Spleen (tissue), 11 donors: ENCODE data around the gene C16orf95. TPM values are rescaled to one million over a fixed set of nuclear protein-coding genes. Genes with fewer than 3 reads are reported as not detected.

Experiments used
- DNase-seq: peaks from one replicate; pipeline ENCODE4 v3.0.0-alpha.2; 2020
- H3K27ac ChIP-seq, 8 donors: fragments of 200-600 bp; sonication (generic) in 7 of 8; 1 replicate in 4 of 8; 2 replicates in 4 of 8; pipeline versions ENCODE4 v1.5.0 to v1.8.0; 2016 to 2021; ENCODE audit warnings: inconsistent platforms in 4 of 8, mild to moderate bottlenecking in 4 of 8, moderate library complexity in 1 of 8
- H3K27me3 ChIP-seq, 7 donors: fragments of 200-600 bp; sonication (generic) in 6 of 7; replicated peaks in 1 of 7; 1 replicate in 4 of 7; 2 replicates in 3 of 7; pipeline versions ENCODE4 v1.5.0 to v1.8.0; 2016 to 2021; ENCODE audit warnings: inconsistent platforms in 3 of 7, mild to moderate bottlenecking in 1 of 7
- H3K36me3 ChIP-seq, 6 donors: fragments of 200-600 bp; sonication (generic) in 5 of 6; 1 replicate in 4 of 6; 2 replicates in 2 of 6; pipeline versions ENCODE4 v1.5.0 to v1.8.0; 2016 to 2021; ENCODE audit warnings: inconsistent platforms in 2 of 6
- H3K4me1 ChIP-seq, 6 donors: fragments of 200-600 bp; sonication (generic) in 5 of 6; 1 replicate in 3 of 6; 2 replicates in 3 of 6; pipeline versions ENCODE4 v1.5.0 to v1.8.0; 2016 to 2021; ENCODE audit warnings: inconsistent platforms in 3 of 6
- H3K4me3 ChIP-seq, 8 donors: fragments of 200-600 bp; sonication (generic) in 7 of 8; 1 replicate in 4 of 8; 2 replicates in 4 of 8; pipeline versions ENCODE4 v1.5.0 to v1.8.0; 2016 to 2021; ENCODE audit warnings: inconsistent platforms in 4 of 8, mild to moderate bottlenecking in 4 of 8, moderate library complexity in 2 of 8
- H3K9me3 ChIP-seq, 8 donors: fragments of 200-600 bp; sonication (generic) in 7 of 8; 1 replicate in 4 of 8; 2 replicates in 4 of 8; pipeline versions ENCODE4 v1.5.0 to v1.8.0; 2016 to 2021; ENCODE audit warnings: inconsistent platforms in 4 of 8
- CTCF ChIP-seq, 11 experiments: fragments of 200-600 bp in 7 of 11; fragments of 450-650 bp in 4 of 11; sonication (generic) in 4 of 11; IDR thresholded peaks in 8 of 11; conservative IDR thresholded peaks in 3 of 11; 1 replicate in 7 of 11; 2 replicates in 4 of 11; pipeline versions ENCODE4 v1.4.0 to v1.8.0; 2016 to 2021; ENCODE audit warnings: antibody characterized with exemption in 11 of 11, inconsistent platforms in 4 of 11, mild to moderate bottlenecking in 1 of 11
- POLR2A ChIP-seq, 3 donors: fragments of 450-650 bp; IDR thresholded peaks; one replicate each; pipeline ENCODE4 v1.5.1; 2017; ENCODE audit warnings: antibody characterized with exemption in 3 of 3, mild to moderate bottlenecking in 1 of 3
- POLR2AphosphoS5 ChIP-seq, 3 donors: sonication (generic); formaldehyde crosslinking; IDR thresholded peaks; one replicate each; pipeline ENCODE4 v1.5.1; 2017; ENCODE audit warnings: antibody characterized with exemption in 3 of 3
- WGBS, 5 donors: extraction: QIAGEN DNeasy Blood & Tissue Kit in 3 of 5; methylation state at CpG; one replicate each; pipeline versions ENCODE4 v1.1.5 to v1.1.7; 2013 to 2018; 5-methylcytosine and 5-hydroxymethylcytosine counted together
- intact Hi-C: fragments of 100-400 bp; cut with DNase I; formaldehyde crosslinking; loops from one replicate; pipeline ENCODE4 v1.15.0; 2023; ENCODE audit warnings: low total_unique reads
- polyA plus RNA-seq, 3 donors: library from polyadenylated mRNA; stranded (reverse); fragments of 200-250 nt; gene quantifications; one replicate each; pipeline ENCODE4 v1.2.1, GENCODE V29; 2013
- total RNA-seq, 7 donors: library from RNA; depleted of rRNA in 3 of 7; stranded (reverse); fragments of >200 nt in 3 of 7; fragmentation: NEBNext Ultra II Directional in 4 of 7; extraction: Animal tissue kit (Norgen Biotek cat#: 25700) in 4 of 7; gene quantifications; one replicate each; pipeline versions ENCODE4 v1.1.0 to v1.2.1, GENCODE V29; 2016 to 2021
- donor health status: healthy with polysubstance abuse.
- donor health status: DM: no; HTN: no; CAD: no; lungs with moderate emphysema.
- donor health status: DM: no; HTN: no; CAD: no.
- donor health status: Bipolar disorder and iron deficiency.
- donor health status: healthy.
- donor health status: DM: no; HTN: no; CAD: no.
- donor health status: DM: yes; HTN: yes; CAD: no.

The C16orf95 gene
- total and polyA plus RNA-seq, 10 donors, result 1.0 to 2.9 (median 2.1) TPM; not detected in 2

- 92 to 97% (median 96%) methylated on average over 12 to 16 of the region's 16 CpGs for WGBS, 5 donors
- Histone ChIP-seq H3K27ac (no peak overlapping the region), H3K27me3 (no peaks in the 10 kb centered on the region), H3K36me3 (peaks cover 0 to 90% (median 34%) of the 10 kb centered on the region in 6 donors), H3K9me3 (no peaks in the 10 kb centered on the region), H3K4me3 (no peak overlapping the region), H3K4me1 (peaks cover 0 to 12% (median 9%) of the 10 kb centered on the region in 6 donors)
- intact Hi-C loops, result no loop called here
- TF ChIP-seq POLR2AphosphoS5 (IDR thresholded peaks at IDR 0.05) (no peak), CTCF (IDR thresholded peaks at IDR 0.05 in 8 of 11, conservative IDR thresholded peaks at IDR 0.05 in 3 of 11) (no peak), POLR2A (IDR thresholded peaks at IDR 0.05) (no peak)
- DNase-seq, result no peak
These were observed 43.8 kb upstream of the C16orf95 start for GRCh38 chr16:87360862-87361610.

- peaks cover 0 to 85% (median 36%) of the 10 kb centered on the region in 6 donors for H3K36me3 ChIP-seq
- intact Hi-C loops, result no loop called here
- H3K4me1 ChIP-seq, result peaks cover 0 to 4% (median 2%) of the 10 kb centered on the region in 6 donors
- TF ChIP-seq CTCF (IDR thresholded peaks at IDR 0.05 in 8 of 11, conservative IDR thresholded peaks at IDR 0.05 in 3 of 11) (no peak), POLR2A (IDR thresholded peaks at IDR 0.05) (no peak), POLR2AphosphoS5 (IDR thresholded peaks at IDR 0.05) (no peak)
- H3K27ac ChIP-seq, result no peak overlapping the region
- WGBS, 5 donors, result 94 to 96% (median 94%) methylated on average over 7 of the region's 7 CpGs
- no peaks in the 10 kb centered on the region for H3K27me3 ChIP-seq
- H3K4me3 ChIP-seq, result no peak overlapping the region
- no peak for DNase-seq
- H3K9me3 ChIP-seq, result no peaks in the 10 kb centered on the region
These were observed 41.9 kb upstream of the C16orf95 start for GRCh38 chr16:87359121-87359520.

DNA sequence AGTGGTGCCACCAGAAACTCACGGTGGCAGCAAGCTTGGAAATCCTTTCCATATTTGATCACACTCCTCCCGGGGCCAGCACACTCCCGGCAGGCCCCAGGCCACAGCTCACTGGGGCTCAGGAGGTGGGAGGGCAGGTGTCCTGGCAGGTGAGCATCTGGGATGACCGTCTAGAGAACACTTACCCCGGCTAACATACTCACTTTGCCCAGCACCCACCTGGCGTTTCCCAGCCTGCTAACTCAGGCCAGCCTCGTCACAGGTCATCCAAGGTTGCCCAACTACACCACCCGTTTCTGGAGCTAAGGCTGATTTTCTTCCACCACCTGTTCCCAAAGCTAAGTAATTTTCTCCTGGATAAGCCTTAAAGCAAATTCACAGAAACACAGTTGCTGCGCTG lies 41.5 kb upstream of the C16orf95 start:
- H3K27ac ChIP-seq, result no peak overlapping the region
- DNase-seq, result no peak
- WGBS, 5 donors, result 91 to 97% (median 92%) methylated on average over 8 to 9 of the region's 9 CpGs
- peaks cover 0 to under 1% (median 0%) of the 10 kb centered on the region in 6 donors for H3K4me1 ChIP-seq
- no peaks in the 10 kb centered on the region for H3K27me3 ChIP-seq
- H3K36me3 ChIP-seq, result peaks cover 0 to 83% (median 36%) of the 10 kb centered on the region in 6 donors
- TF ChIP-seq CTCF (IDR thresholded peaks at IDR 0.05 in 8 of 11, conservative IDR thresholded peaks at IDR 0.05 in 3 of 11), result no peak
- TF ChIP-seq POLR2AphosphoS5 (IDR thresholded peaks at IDR 0.05), result no peak
- no peak for TF ChIP-seq POLR2A (IDR thresholded peaks at IDR 0.05)
- no peak overlapping the region for H3K4me3 ChIP-seq
- H3K9me3 ChIP-seq, result no peaks in the 10 kb centered on the region
- intact Hi-C loops, result no loop called here

DNA sequence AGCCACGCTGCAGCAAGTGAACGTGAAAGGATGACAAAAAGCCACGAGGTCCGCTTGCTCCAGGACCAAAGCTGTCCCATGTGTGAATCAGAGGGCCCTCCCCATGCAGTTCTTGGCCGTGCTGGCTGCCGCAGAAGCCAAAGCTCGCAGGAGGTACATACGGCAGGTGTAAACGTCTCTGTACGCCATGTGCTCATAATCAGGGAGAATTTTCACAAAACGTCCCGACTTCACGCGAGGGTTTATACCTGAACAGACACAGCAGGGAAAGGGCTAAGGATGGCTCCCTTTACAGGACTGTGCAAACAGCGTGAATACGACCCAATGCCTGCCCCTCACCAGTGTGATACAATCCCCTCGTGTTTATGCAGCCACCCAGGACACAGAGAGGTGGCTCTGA lies 41.1 kb upstream of the C16orf95 start:
- no peaks in the 10 kb centered on the region for H3K4me1 ChIP-seq
- no peaks in the 10 kb centered on the region for H3K27me3 ChIP-seq
- intact Hi-C loops, result no loop called here
- H3K36me3 ChIP-seq, result peaks cover 0 to 86% (median 36%) of the 10 kb centered on the region in 6 donors
- H3K4me3 ChIP-seq, result no peak overlapping the region
- no peak for DNase-seq
- WGBS, 5 donors, result 93 to 97% (median 95%) methylated on average over 17 of the region's 17 CpGs
- no peak overlapping the region for H3K27ac ChIP-seq
- H3K9me3 ChIP-seq, result no peaks in the 10 kb centered on the region
- TF ChIP-seq POLR2AphosphoS5 (IDR thresholded peaks at IDR 0.05), result no peak
